ENCODE measurements around the gene UPP1. TPM values are rescaled to one million over a fixed set of nuclear protein-coding genes. Genes with fewer than 3 reads are reported as not detected.

Gene UPP1
- total RNA-seq, 1 donor = 25.9 TPM

GRCh38 chr7:48101352-48101751, 12.3 kb downstream of the UPP1 start:
- no peak overlapping the region for H3K4me3 ChIP-seq (ENCODE audit: low read depth, low read length)
- DNase-seq (ENCODE audit: low read depth) = no peak
- TF ChIP-seq CTCF (IDR thresholded peaks at IDR 0.05; ENCODE audit: insufficient read depth, low read depth, low read length) = no peak

- TF ChIP-seq CTCF (IDR thresholded peaks at IDR 0.05; ENCODE audit: insufficient read depth, low read depth, low read length) = peak; percentile 45
- DNase-seq (ENCODE audit: low read depth) = no peak
- H3K4me3 ChIP-seq (ENCODE audit: low read depth, low read length) = no peak overlapping the region
Observed at GRCh38 chr7:48101968-48102367, 12.9 kb downstream of the UPP1 start.

- TF ChIP-seq CTCF (IDR thresholded peaks at IDR 0.05; ENCODE audit: insufficient read depth, low read depth, low read length) = no peak
- no peak for DNase-seq (ENCODE audit: low read depth)
- no peak overlapping the region for H3K4me3 ChIP-seq (ENCODE audit: low read depth, low read length)
Observed at GRCh38 chr7:48102530-48102929, 13.5 kb downstream of the UPP1 start.

GRCh38 chr7:48105045-48105444, 16.0 kb downstream of the UPP1 start:
- TF ChIP-seq CTCF (IDR thresholded peaks at IDR 0.05; ENCODE audit: insufficient read depth, low read depth, low read length) = no peak
- DNase-seq (ENCODE audit: low read depth) = no peak
- no peak overlapping the region for H3K4me3 ChIP-seq (ENCODE audit: low read depth, low read length)

- no peak for DNase-seq (ENCODE audit: low read depth)
- TF ChIP-seq CTCF (IDR thresholded peaks at IDR 0.05; ENCODE audit: insufficient read depth, low read depth, low read length) = no peak
- H3K4me3 ChIP-seq (ENCODE audit: low read depth, low read length) = no peak overlapping the region
Observed at GRCh38 chr7:48106906-48107659, 18.0 kb downstream of the UPP1 start.

GRCh38 chr7:48107926-48108472, 18.9 kb downstream of the UPP1 start:
- DNase-seq (ENCODE audit: low read depth) = no peak
- no peak overlapping the region for H3K4me3 ChIP-seq (ENCODE audit: low read depth, low read length)
- TF ChIP-seq CTCF (IDR thresholded peaks at IDR 0.05; ENCODE audit: insufficient read depth, low read depth, low read length) = no peak
